Measurements from ENCODE around the gene CUL4A.

DNA sequence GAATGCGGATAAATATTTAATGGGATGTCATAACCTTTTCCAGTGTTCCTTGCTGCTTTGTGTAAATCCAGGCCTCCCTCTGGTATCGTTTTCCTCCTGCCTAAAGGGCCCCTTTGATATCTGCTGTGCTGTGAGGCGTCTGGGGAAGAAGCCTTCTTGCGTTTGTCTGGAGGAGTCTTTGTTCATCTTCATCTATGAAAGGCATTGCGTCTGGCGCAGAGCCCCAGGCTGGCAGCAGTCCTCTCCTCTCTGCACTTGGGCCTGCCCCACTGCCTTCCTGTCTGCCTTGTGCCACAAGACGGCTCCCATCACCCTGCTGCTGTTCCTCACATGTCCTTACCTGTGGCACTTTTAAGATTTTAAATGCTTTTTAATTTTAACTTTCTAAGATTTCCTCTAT lies 41.2 kb upstream of the CUL4A start:
- TF ChIP-seq, protein P1, sequence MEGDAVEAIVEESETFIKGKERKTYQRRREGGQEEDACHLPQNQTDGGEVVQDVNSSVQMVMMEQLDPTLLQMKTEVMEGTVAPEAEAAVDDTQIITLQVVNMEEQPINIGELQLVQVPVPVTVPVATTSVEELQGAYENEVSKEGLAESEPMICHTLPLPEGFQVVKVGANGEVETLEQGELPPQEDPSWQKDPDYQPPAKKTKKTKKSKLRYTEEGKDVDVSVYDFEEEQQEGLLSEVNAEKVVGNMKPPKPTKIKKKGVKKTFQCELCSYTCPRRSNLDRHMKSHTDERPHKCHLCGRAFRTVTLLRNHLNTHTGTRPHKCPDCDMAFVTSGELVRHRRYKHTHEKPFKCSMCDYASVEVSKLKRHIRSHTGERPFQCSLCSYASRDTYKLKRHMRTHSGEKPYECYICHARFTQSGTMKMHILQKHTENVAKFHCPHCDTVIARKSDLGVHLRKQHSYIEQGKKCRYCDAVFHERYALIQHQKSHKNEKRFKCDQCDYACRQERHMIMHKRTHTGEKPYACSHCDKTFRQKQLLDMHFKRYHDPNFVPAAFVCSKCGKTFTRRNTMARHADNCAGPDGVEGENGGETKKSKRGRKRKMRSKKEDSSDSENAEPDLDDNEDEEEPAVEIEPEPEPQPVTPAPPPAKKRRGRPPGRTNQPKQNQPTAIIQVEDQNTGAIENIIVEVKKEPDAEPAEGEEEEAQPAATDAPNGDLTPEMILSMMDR (IDR thresholded peaks at IDR 0.05; ENCODE audit: extremely low read depth in 1 of 2, insufficient read depth in 1 of 2, low read depth in 1 of 2, low read length in 2 of 2): no peak
- TF ChIP-seq EZH2 (IDR thresholded peaks at IDR 0.05; ENCODE audit: borderline replicate concordance, low read depth, low read length, severe bottlenecking) (no peak), POLR2AphosphoS5 (IDR thresholded peaks at IDR 0.05; ENCODE audit: insufficient read depth, low read depth, low read length) (no peak), POLR2A (IDR thresholded peaks at IDR 0.05; ENCODE audit: low read depth, low read length) (no peak)

Data from endothelial cell of umbilical vein (primary cell).